Nephron progenitor cell (in vitro differentiated cells): ENCODE measurements around the gene SLC6A3.

Source experiments
- DNase-seq: peaks from one replicate; pipeline ENCODE4 v3.0.0; 2021
- H3K27ac Mint-ChIP-seq: 2 replicates; pipeline ENCODE4 v1.8.0; 2021; ENCODE audit warnings: mild to moderate bottlenecking, moderate library complexity, mixed read lengths
- H3K27me3 Mint-ChIP-seq: 2 replicates; pipeline ENCODE4 v1.8.0; 2021; ENCODE audit warnings: mild to moderate bottlenecking, low read depth, mixed read lengths; ENCODE audit not compliant: poor library complexity
- H3K36me3 Mint-ChIP-seq: 2 replicates; pipeline ENCODE4 v1.8.0; 2021; ENCODE audit warnings: low read depth, mixed read lengths
- H3K4me1 Mint-ChIP-seq: 2 replicates; pipeline ENCODE4 v1.8.0; 2021; ENCODE audit warnings: mixed read lengths
- H3K4me3 Mint-ChIP-seq: 2 replicates; pipeline ENCODE4 v1.8.0; 2021; ENCODE audit warnings: mild to moderate bottlenecking, moderate library complexity, mixed read lengths
- H3K9me3 Mint-ChIP-seq: 2 replicates; pipeline ENCODE4 v1.8.0; 2021; ENCODE audit warnings: mild to moderate bottlenecking, moderate library complexity, mixed read lengths
- TF ChIP-seq, protein P1 (sequence below): fragments of 200-600 bp; sonication (generic); IDR thresholded peaks from 2 replicates; pipeline ENCODE4 v1.5.0; 2021; ENCODE audit warnings: antibody characterized with exemption

SLC6A3 gene

DNA sequence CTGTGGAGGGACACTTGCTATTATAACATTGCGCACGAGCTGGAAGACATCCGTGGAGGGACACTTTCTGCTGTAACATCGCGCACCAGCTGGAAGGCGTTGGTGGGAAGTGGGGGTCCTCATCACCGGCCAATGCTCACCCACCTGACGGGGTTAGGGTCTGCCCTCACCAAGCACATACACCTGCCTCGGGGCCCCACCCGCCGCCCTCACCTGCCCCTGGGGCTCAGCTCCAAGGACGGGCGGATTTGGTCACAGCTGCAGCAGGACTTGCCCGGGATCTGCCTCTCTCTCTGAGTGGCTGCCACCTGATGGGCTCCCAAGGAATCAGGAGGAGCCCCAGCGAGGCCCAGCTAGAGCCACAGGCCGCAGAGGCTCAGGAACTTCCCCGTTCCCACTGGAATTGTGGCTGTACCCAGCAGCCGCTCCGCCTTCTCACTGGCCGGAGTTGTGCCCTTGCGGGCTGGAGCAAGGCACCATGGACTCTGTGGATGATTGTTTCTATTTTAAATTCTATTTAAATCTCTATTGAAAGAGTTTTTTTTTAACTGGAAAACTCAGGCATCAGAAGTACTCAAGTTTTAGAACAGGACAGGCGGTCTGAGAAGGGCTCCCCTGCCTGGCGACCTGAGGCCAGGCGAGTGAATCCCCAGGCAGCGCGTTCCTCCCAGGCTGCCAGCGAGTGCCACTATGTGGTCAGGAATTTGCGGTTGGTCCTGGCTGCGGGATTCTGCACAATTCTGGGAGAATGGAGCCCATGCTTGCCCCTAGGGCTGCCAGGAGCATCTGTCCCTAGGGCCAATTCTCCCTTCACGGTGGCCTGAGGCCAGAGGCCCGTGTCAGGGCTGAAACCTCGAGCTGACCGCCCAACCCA, 38.9 kb upstream of the SLC6A3 start:
- Mint-ChIP-seq H3K4me1 (no peaks in the 10 kb centered on the region), H3K36me3 (peaks cover 13% of the 10 kb centered on the region), H3K27me3 (no peaks in the 10 kb centered on the region), H3K9me3 (no peaks in the 10 kb centered on the region), H3K27ac (peak overlapping the region; percentile 82), H3K4me3 (no peak overlapping the region)
- TF ChIP-seq, protein P1, sequence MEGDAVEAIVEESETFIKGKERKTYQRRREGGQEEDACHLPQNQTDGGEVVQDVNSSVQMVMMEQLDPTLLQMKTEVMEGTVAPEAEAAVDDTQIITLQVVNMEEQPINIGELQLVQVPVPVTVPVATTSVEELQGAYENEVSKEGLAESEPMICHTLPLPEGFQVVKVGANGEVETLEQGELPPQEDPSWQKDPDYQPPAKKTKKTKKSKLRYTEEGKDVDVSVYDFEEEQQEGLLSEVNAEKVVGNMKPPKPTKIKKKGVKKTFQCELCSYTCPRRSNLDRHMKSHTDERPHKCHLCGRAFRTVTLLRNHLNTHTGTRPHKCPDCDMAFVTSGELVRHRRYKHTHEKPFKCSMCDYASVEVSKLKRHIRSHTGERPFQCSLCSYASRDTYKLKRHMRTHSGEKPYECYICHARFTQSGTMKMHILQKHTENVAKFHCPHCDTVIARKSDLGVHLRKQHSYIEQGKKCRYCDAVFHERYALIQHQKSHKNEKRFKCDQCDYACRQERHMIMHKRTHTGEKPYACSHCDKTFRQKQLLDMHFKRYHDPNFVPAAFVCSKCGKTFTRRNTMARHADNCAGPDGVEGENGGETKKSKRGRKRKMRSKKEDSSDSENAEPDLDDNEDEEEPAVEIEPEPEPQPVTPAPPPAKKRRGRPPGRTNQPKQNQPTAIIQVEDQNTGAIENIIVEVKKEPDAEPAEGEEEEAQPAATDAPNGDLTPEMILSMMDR = no peak
- DNase-seq = no peak

DNA sequence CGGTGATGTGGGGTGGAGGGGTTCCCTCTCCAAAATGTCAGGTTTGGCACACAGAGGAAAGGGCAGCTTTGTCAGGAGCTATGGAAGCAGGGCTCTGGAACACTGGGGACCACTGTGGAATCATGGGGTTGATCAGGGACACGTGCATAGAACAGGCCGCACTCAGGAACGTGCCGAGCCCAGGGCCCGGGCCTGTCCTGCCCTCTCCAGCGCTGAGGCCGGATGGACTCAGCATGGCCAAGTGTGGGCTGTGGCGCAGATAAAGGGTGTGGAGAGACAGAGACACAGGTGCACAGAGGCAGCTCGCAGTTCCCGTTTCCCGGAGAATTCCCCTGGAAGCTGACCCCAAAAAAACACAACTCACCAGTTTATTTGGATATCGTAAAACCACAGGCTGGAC, 37.8 kb upstream of the SLC6A3 start:
- TF ChIP-seq, protein P1 = no peak
- no peaks in the 10 kb centered on the region for H3K4me1 Mint-ChIP-seq
- no peaks in the 10 kb centered on the region for H3K27me3 Mint-ChIP-seq
- H3K36me3 Mint-ChIP-seq = peaks cover 7% of the 10 kb centered on the region
- no peak for DNase-seq
- H3K27ac Mint-ChIP-seq = no peak overlapping the region
- no peak overlapping the region for H3K4me3 Mint-ChIP-seq
- H3K9me3 Mint-ChIP-seq = no peaks in the 10 kb centered on the region

DNA sequence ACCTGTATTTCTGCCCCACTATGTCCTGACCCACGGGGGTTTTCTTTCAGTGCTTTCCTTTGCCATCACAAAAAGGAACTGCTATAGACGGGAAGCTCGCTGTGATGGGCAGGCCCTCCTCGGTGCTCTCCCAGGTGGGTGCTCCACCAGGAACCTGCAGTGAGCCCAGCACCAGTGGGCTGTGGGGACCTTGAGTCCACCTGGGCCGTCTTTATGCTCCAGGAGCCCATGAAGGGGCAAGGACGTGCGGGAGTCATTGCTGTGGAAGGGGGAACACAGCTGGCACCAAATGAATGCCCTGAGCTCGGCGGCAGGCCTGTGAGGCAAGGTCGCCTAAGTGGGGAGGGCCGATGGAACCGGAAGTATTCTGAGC, 36.7 kb upstream of the SLC6A3 start:
- Mint-ChIP-seq H3K36me3 (no peaks in the 10 kb centered on the region), H3K9me3 (no peaks in the 10 kb centered on the region), H3K4me1 (no peaks in the 10 kb centered on the region), H3K27ac (no peak overlapping the region), H3K27me3 (no peaks in the 10 kb centered on the region), H3K4me3 (no peak overlapping the region)
- TF ChIP-seq, protein P1 = no peak
- DNase-seq = no peak

DNA sequence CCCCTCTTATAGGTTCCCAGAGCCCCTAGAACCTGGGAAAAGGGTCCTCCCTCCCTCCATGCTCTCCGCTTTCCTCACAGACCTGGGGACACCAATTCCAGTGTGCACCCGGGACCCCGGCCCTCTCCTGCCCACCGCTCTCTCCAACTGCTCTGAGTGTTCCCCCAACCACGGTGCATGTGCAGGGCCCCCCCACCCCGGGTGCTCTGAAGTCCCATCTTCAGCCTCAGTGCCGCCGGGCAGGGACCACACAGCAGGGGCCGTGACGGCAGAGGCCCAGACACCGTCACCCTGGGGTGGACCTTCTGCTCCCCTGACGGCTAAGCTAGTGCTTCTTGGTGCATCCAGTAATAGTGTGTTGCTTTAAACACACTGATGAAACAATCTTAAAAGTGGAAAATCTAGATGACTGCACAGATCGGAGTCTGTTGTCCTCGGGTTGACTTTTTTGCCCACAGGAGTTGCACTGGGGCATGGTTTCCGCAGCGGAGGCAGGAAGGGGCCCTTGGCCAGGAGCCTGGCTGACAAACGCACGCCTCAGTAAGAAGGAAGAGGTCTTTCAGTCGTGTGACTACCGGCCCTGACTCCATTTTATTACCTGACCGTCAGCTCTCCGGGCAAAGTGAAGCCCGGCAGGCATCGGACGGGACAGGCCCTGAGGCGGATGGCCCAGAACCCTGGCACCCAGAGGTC, 36.2 kb upstream of the SLC6A3 start:
- H3K36me3 Mint-ChIP-seq = no peaks in the 10 kb centered on the region
- no peaks in the 10 kb centered on the region for H3K4me1 Mint-ChIP-seq
- no peak for DNase-seq
- TF ChIP-seq, protein P1 = no peak
- H3K27me3 Mint-ChIP-seq = no peaks in the 10 kb centered on the region
- no peaks in the 10 kb centered on the region for H3K9me3 Mint-ChIP-seq
- no peak overlapping the region for H3K27ac Mint-ChIP-seq
- H3K4me3 Mint-ChIP-seq = no peak overlapping the region

DNA sequence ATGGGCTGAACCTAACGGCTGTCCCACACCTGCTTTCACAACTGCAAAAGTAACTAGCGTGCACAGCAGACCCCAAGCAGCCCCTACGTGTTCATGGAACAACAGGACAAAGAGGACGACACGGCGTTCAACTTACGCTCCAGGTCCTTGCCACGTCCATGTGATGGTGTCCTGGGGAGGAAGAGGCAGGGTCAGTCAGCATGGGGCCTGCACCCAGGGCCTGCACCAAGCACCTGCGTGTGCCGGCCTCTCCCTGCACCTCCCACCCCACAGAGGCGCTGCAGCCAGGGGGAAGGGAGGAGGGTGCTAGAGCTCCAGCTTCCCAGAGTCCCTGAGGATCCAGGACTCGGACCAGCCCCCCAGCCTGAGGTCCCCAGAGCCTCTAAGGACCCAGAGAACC, 35.6 kb upstream of the SLC6A3 start:
- Mint-ChIP-seq H3K36me3 (no peaks in the 10 kb centered on the region), H3K4me3 (no peak overlapping the region), H3K27ac (peak overlapping the region; percentile 91), H3K27me3 (no peaks in the 10 kb centered on the region), H3K9me3 (no peaks in the 10 kb centered on the region), H3K4me1 (no peaks in the 10 kb centered on the region)
- TF ChIP-seq, protein P1 = no peak
- DNase-seq = no peak
